ENCODE results near the gene MAML2.

MAML2 gene

GRCh38 chr11:95994329-95994728 is 348.7 kb downstream of the MAML2 start:
- DNase-seq = no peak

GRCh38 chr11:95993438-95994298 is 349.3 kb downstream of the MAML2 start:
- no peak for DNase-seq

- DNase-seq = no peak
Observed at GRCh38 chr11:95991545-95991944, 351.4 kb downstream of the MAML2 start.

- no peak for DNase-seq
Observed at GRCh38 chr11:95991101-95991500, 351.9 kb downstream of the MAML2 start.

GRCh38 chr11:95989780-95990179 is 353.2 kb downstream of the MAML2 start:
- no peak for DNase-seq

- DNase-seq = no peak
Observed at GRCh38 chr11:95989076-95989605, 353.9 kb downstream of the MAML2 start.

GRCh38 chr11:95985174-95985808 is 357.7 kb downstream of the MAML2 start:
- DNase-seq = no peak

GRCh38 chr11:95984072-95984471 is 358.9 kb downstream of the MAML2 start:
- DNase-seq = no peak

GRCh38 chr11:95977534-95978174 is 365.3 kb downstream of the MAML2 start:
- no peak for DNase-seq

GRCh38 chr11:95976550-95976949 is 366.4 kb downstream of the MAML2 start:
- no peak for DNase-seq

- no peak for DNase-seq
Observed at GRCh38 chr11:95975343-95975742, 367.7 kb downstream of the MAML2 start.

- DNase-seq = no peak
Observed at GRCh38 chr11:95972060-95972459, 370.9 kb downstream of the MAML2 start.

- DNase-seq = no peak
Observed at GRCh38 chr11:95968585-95968984, 374.4 kb downstream of the MAML2 start.

- DNase-seq = no peak
Observed at GRCh38 chr11:95964281-95964680, 378.7 kb downstream of the MAML2 start.

- DNase-seq = no peak
Observed at GRCh38 chr11:95961758-95962157, 381.2 kb downstream of the MAML2 start.

- DNase-seq = no peak
Observed at GRCh38 chr11:95950905-95951304, 392.1 kb downstream of the MAML2 start.

GRCh38 chr11:95948637-95949036 is 394.4 kb downstream of the MAML2 start:
- DNase-seq = no peak

- DNase-seq = no peak
Observed at GRCh38 chr11:95944623-95945022, 398.4 kb downstream of the MAML2 start.

GRCh38 chr11:95943546-95943945 is 399.4 kb downstream of the MAML2 start:
- DNase-seq = no peak

- DNase-seq = no peak
Observed at GRCh38 chr11:95939091-95939490, 403.9 kb downstream of the MAML2 start.

GRCh38 chr11:95937358-95937757 is 405.6 kb downstream of the MAML2 start:
- DNase-seq = no peak

- DNase-seq = no peak
Observed at GRCh38 chr11:95933594-95933993, 409.4 kb downstream of the MAML2 start.

- no peak for DNase-seq
Observed at GRCh38 chr11:95931916-95932315, 411.1 kb downstream of the MAML2 start.

- no peak for DNase-seq
Observed at GRCh38 chr11:95930948-95931347, 412.0 kb downstream of the MAML2 start.
